Panc1 (cell line): ENCODE measurements around the gene NEU2.

Experiments
- POLR2AphosphoS5 ChIP-seq: IDR thresholded peaks from 2 replicates; pipeline ENCODE4 v1.6.1; 2012; ENCODE audit warnings: mild to moderate bottlenecking, low read depth, low read length, moderate library complexity
- SIN3A ChIP-seq: IDR thresholded peaks from 2 replicates; pipeline ENCODE4 v1.6.1; 2012; ENCODE audit warnings: low read depth, mild to moderate bottlenecking, low read length, moderate library complexity, borderline replicate concordance; ENCODE audit not compliant: insufficient read depth
- TCF7L2 ChIP-seq: IDR thresholded peaks from 2 replicates; pipeline ENCODE4 v1.6.1; 2011; ENCODE audit warnings: mild to moderate bottlenecking, low read depth, low read length, inconsistent platforms
- TF ChIP-seq, protein P1 (sequence below), 2 experiments: IDR thresholded peaks; 2 replicates each; pipeline ENCODE4 v1.6.1; 2011 to 2012; ENCODE audit warnings: low read depth in 2 of 2, control low read depth in 1 of 2, low read length in 1 of 2, mild to moderate bottlenecking in 1 of 2, moderate library complexity in 1 of 2; ENCODE audit not compliant: insufficient read depth in 1 of 2
- TF ChIP-seq, protein P2 (sequence below): fragments of 450-650 bp; IDR thresholded peaks from 2 replicates; pipeline ENCODE4 v1.5.1; 2017; ENCODE audit warnings: mild to moderate bottlenecking

GRCh38 chr2:233081232-233081730 is 48.8 kb downstream of the NEU2 start:
- TF ChIP-seq, protein P1, sequence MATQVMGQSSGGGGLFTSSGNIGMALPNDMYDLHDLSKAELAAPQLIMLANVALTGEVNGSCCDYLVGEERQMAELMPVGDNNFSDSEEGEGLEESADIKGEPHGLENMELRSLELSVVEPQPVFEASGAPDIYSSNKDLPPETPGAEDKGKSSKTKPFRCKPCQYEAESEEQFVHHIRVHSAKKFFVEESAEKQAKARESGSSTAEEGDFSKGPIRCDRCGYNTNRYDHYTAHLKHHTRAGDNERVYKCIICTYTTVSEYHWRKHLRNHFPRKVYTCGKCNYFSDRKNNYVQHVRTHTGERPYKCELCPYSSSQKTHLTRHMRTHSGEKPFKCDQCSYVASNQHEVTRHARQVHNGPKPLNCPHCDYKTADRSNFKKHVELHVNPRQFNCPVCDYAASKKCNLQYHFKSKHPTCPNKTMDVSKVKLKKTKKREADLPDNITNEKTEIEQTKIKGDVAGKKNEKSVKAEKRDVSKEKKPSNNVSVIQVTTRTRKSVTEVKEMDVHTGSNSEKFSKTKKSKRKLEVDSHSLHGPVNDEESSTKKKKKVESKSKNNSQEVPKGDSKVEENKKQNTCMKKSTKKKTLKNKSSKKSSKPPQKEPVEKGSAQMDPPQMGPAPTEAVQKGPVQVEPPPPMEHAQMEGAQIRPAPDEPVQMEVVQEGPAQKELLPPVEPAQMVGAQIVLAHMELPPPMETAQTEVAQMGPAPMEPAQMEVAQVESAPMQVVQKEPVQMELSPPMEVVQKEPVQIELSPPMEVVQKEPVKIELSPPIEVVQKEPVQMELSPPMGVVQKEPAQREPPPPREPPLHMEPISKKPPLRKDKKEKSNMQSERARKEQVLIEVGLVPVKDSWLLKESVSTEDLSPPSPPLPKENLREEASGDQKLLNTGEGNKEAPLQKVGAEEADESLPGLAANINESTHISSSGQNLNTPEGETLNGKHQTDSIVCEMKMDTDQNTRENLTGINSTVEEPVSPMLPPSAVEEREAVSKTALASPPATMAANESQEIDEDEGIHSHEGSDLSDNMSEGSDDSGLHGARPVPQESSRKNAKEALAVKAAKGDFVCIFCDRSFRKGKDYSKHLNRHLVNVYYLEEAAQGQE (IDR thresholded peaks at IDR 0.05; ENCODE audit: insufficient read depth in 1 of 2, low read depth in 2 of 2, low read length in 1 of 2) = no peak
- TF ChIP-seq, protein P2, sequence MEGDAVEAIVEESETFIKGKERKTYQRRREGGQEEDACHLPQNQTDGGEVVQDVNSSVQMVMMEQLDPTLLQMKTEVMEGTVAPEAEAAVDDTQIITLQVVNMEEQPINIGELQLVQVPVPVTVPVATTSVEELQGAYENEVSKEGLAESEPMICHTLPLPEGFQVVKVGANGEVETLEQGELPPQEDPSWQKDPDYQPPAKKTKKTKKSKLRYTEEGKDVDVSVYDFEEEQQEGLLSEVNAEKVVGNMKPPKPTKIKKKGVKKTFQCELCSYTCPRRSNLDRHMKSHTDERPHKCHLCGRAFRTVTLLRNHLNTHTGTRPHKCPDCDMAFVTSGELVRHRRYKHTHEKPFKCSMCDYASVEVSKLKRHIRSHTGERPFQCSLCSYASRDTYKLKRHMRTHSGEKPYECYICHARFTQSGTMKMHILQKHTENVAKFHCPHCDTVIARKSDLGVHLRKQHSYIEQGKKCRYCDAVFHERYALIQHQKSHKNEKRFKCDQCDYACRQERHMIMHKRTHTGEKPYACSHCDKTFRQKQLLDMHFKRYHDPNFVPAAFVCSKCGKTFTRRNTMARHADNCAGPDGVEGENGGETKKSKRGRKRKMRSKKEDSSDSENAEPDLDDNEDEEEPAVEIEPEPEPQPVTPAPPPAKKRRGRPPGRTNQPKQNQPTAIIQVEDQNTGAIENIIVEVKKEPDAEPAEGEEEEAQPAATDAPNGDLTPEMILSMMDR = no peak
- TF ChIP-seq POLR2AphosphoS5 (no peak), TCF7L2 (no peak), SIN3A (no peak)
